Subcutaneous adipose tissue (tissue), 4 donors: ENCODE measurements around the gene DICER1. TPM values are rescaled to one million over a fixed set of nuclear protein-coding genes. Genes with fewer than 3 reads are reported as not detected.

Experiments used
- CTCF ChIP-seq: fragments of 450-650 bp; IDR thresholded peaks from one replicate; pipeline ENCODE4 v1.5.1; 2016; ENCODE audit warnings: low read depth, mild to moderate bottlenecking, control low read depth, antibody characterized with exemption, moderate library complexity
- total RNA-seq, 4 donors: library from RNA; depleted of rRNA; stranded (reverse); fragments of >200 nt; gene quantifications; one replicate each; pipeline ENCODE4 v1.1.0, GENCODE V29; 2016

DICER1 gene
- total RNA-seq, 4 donors from 2014 or later: 76.2 to 137 (median 99.0) TPM

- TF ChIP-seq CTCF: no peak
Measured at GRCh38 chr14:95062946-95063345, 94.4 kb downstream of the DICER1 start.

- TF ChIP-seq CTCF: no peak
Measured at GRCh38 chr14:95062220-95062619, 95.1 kb downstream of the DICER1 start.

GRCh38 chr14:95061317-95062093, 95.8 kb downstream of the DICER1 start:
- no peak for TF ChIP-seq CTCF

- no peak for TF ChIP-seq CTCF
Measured at GRCh38 chr14:95059126-95059525, 98.2 kb downstream of the DICER1 start.

GRCh38 chr14:95058491-95058890, 98.8 kb downstream of the DICER1 start:
- no peak for TF ChIP-seq CTCF

- TF ChIP-seq CTCF: no peak
Measured at GRCh38 chr14:95057851-95058250, 99.5 kb downstream of the DICER1 start.

DNA sequence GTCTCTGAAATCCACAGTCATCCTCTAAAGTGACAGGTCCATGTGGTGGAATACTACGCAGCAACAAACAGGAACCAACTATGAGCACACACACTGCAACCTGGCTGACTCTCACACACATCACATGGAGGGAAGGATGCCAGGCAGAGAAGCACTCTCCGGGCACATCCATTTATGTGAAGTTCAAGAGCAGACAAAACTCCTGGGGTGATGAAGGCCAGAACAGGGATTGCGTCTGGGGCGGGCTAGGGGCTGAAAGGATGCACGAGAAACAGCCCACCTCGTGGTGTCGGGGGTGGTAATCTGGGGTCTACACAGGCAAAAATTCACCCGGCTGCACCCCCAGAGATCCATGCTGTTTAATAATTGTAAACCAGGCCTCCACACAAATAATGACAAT, 100.2 kb downstream of the DICER1 start:
- no peak for TF ChIP-seq CTCF
